ENCODE results near the gene TNNI2.

- no peak for TF ChIP-seq EZH2 (IDR thresholded peaks at IDR 0.05; ENCODE audit: low read depth)
- TF ChIP-seq CTCF (conservative IDR thresholded peaks at IDR 0.05) = no peak
Measured at GRCh38 chr11:1858576-1858975, 19.8 kb downstream of the TNNI2 start.

All from PC-9 (cell line).